Measurements from ENCODE around the gene PTGFRN. TPM values are rescaled to one million over a fixed set of nuclear protein-coding genes. Genes with fewer than 3 reads are reported as not detected.
A peak's percentile ranks its signal among the peaks of the same experiment; 100 is the strongest.

The PTGFRN gene
- total and polyA plus RNA-seq, 2 experiments from 2014 or later = 16.6 to 31.0 TPM

DNA sequence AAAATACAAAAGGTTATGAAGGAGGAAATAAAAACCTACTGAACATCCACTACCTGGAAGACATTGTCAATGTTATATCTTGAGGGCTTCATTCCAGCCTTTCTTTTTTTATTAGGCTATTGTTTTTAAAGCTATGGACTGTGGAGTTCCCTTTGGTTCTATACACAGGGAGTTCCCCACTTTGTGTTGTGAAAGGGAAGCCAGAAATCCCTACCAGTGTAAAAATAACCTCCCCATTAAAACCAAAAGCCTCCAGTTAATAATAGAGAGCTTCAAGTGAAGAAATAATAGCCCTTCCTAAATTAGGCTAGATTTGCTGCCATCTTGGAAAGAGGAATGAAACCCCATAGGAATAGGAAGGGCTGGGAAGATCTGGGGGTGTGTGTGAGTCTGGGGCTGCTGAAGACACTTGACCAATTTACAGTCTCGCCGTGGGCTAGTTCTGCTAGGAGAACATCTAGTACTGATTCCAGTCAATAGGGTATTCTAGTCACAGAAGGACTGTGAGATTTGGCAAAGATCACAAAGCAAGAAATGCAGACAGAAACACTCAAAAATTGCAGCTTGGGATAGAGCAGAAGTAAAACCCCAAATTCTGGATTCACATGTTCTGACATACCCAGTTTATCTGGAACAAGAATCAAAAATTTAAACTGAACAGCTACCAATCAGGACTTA lies 32.4 kb upstream of the PTGFRN start:
- peak overlapping the region; percentile 74 for H3K4me2 ChIP-seq
- H2AFZ ChIP-seq = no peak overlapping the region
- no peaks in the 10 kb centered on the region for H3K36me3 ChIP-seq (replicated peaks; ENCODE audit: insufficient read depth, low read depth)
- H3K4me3 ChIP-seq = no peak overlapping the region
- no peaks in the 10 kb centered on the region for H4K20me1 ChIP-seq (ENCODE audit: insufficient read depth, poor library complexity, severe bottlenecking)
- peak overlapping the region; percentile 39 for H3K27ac ChIP-seq
- TF ChIP-seq EZH2 (IDR thresholded peaks at IDR 0.05; ENCODE audit: borderline replicate concordance) (no peak), EZH2phosphoT487 (IDR thresholded peaks at IDR 0.05; ENCODE audit: low read depth, severe bottlenecking, unreplicated experiment) (no peak)
- TF ChIP-seq, protein P1, sequence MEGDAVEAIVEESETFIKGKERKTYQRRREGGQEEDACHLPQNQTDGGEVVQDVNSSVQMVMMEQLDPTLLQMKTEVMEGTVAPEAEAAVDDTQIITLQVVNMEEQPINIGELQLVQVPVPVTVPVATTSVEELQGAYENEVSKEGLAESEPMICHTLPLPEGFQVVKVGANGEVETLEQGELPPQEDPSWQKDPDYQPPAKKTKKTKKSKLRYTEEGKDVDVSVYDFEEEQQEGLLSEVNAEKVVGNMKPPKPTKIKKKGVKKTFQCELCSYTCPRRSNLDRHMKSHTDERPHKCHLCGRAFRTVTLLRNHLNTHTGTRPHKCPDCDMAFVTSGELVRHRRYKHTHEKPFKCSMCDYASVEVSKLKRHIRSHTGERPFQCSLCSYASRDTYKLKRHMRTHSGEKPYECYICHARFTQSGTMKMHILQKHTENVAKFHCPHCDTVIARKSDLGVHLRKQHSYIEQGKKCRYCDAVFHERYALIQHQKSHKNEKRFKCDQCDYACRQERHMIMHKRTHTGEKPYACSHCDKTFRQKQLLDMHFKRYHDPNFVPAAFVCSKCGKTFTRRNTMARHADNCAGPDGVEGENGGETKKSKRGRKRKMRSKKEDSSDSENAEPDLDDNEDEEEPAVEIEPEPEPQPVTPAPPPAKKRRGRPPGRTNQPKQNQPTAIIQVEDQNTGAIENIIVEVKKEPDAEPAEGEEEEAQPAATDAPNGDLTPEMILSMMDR (IDR thresholded peaks at IDR 0.05; ENCODE audit: poor library complexity) = no peak
- 75% methylated on average over 2 of the region's 2 CpGs for WGBS (ENCODE audit: low lambda C conversion rate, missing lambda C conversion rate)
- no peak for DNase-seq (ENCODE audit: low spot score)
- no peaks in the 10 kb centered on the region for H3K9me3 ChIP-seq (ENCODE audit: low read depth)
- H3K79me2 ChIP-seq = no peaks in the 10 kb centered on the region
- H3K4me1 ChIP-seq (ENCODE audit: insufficient read depth) = peaks cover 15% of the 10 kb centered on the region
- H3K9me2 ChIP-seq (replicated peaks; ENCODE audit: insufficient read depth) = no peaks in the 10 kb centered on the region
- H3K27me3 ChIP-seq = no peaks in the 10 kb centered on the region

DNA sequence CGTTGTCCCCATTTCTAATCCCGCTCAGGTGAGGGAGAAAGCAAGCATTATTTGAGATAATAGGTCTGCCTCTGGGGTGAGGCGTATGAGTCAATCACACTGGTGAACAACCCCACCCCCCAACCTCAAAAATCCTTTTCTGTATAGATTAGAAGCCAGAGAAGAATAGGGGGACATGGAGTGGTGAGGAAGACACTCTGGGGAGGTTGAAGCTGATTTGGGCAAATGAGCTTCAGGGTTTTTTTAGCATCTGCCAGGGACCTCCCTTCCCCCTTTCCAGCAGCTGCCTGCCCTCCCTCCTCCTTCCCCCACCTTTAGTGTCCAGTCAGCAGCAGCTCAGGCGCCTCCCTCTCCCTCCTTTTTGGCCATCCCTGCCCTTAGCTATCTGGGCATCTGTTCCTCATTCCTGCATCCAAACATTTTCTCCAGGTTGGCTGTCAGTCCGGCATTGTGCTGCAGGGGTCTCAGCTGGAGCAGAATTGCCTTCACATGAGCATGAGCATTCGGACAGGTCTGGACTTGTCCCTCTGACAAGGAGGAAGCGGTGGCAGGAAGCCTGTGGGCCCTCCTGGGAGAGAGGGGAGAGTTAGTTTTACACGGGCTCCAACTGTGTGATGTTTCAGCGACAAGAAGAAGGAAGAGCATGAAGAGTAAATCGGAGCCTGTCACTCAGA lies 30.8 kb upstream of the PTGFRN start:
- no peaks in the 10 kb centered on the region for H4K20me1 ChIP-seq (ENCODE audit: insufficient read depth, poor library complexity, severe bottlenecking)
- peak overlapping the region; percentile 82 for H3K27ac ChIP-seq
- peaks cover 15% of the 10 kb centered on the region for H3K4me1 ChIP-seq (ENCODE audit: insufficient read depth)
- no peaks in the 10 kb centered on the region for H3K9me2 ChIP-seq (replicated peaks; ENCODE audit: insufficient read depth)
- TF ChIP-seq, protein P1 (IDR thresholded peaks at IDR 0.05; ENCODE audit: poor library complexity) = peak; percentile 12
- TF ChIP-seq EZH2phosphoT487 (IDR thresholded peaks at IDR 0.05; ENCODE audit: low read depth, severe bottlenecking, unreplicated experiment) (no peak), EZH2 (IDR thresholded peaks at IDR 0.05; ENCODE audit: borderline replicate concordance) (no peak)
- peak overlapping the region; percentile 2 for H2AFZ ChIP-seq
- H3K27me3 ChIP-seq = no peaks in the 10 kb centered on the region
- DNase-seq (ENCODE audit: low spot score) = peak; percentile 42
- no peaks in the 10 kb centered on the region for H3K79me2 ChIP-seq
- H3K9me3 ChIP-seq (ENCODE audit: low read depth) = no peaks in the 10 kb centered on the region
- 24% methylated on average over 9 of the region's 10 CpGs for WGBS (ENCODE audit: low lambda C conversion rate, missing lambda C conversion rate)
- peak overlapping the region; percentile 74 for H3K4me2 ChIP-seq
- no peaks in the 10 kb centered on the region for H3K36me3 ChIP-seq (replicated peaks; ENCODE audit: insufficient read depth, low read depth)
- H3K4me3 ChIP-seq = no peak overlapping the region

DNA sequence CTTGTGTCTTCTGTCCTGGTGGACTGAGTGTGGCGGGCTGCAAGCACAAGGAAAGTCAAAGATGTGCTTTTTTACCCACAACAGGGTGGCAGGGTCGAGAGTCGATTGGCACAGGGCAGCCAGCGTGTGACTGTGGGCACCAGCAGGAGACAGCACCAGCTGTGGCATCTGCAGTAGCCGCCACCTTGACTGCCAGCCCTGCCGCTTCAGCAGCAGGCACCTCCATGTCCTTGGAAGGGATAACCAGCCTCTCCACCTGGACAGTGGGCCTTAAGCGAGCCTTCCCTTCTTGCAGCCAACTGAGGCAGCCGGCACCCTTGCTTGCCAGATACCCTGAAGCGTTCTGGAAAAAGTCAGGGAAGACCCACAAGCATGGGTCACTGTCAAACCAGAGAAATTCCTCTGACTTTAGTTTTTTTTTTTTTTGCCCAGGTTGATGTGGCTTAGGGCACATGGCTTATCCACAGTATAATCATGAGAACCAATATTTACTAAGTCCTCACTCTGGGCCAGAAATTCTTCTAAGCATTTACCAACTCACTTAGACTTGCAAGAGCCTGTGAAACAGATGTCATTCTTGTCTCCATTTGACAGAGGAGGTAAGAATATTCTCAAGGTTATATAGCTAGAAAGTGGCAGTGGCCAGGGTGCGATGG lies 30.1 kb upstream of the PTGFRN start:
- DNase-seq (ENCODE audit: low spot score) = no peak
- no peak for TF ChIP-seq EZH2phosphoT487 (IDR thresholded peaks at IDR 0.05; ENCODE audit: low read depth, severe bottlenecking, unreplicated experiment)
- TF ChIP-seq EZH2 (IDR thresholded peaks at IDR 0.05; ENCODE audit: borderline replicate concordance) = no peak
- TF ChIP-seq, protein P1 (IDR thresholded peaks at IDR 0.05; ENCODE audit: poor library complexity) = no peak
- Histone ChIP-seq H3K9me2 (replicated peaks; ENCODE audit: insufficient read depth) (no peaks in the 10 kb centered on the region), H2AFZ (no peak overlapping the region), H3K4me3 (no peak overlapping the region), H3K27ac (peak overlapping the region; percentile 82), H3K4me2 (peak overlapping the region; percentile 74), H3K9me3 (ENCODE audit: low read depth) (no peaks in the 10 kb centered on the region), H3K36me3 (replicated peaks; ENCODE audit: insufficient read depth, low read depth) (no peaks in the 10 kb centered on the region), H3K27me3 (no peaks in the 10 kb centered on the region), H4K20me1 (ENCODE audit: insufficient read depth, poor library complexity, severe bottlenecking) (no peaks in the 10 kb centered on the region), H3K4me1 (ENCODE audit: insufficient read depth) (peaks cover 15% of the 10 kb centered on the region), H3K79me2 (no peaks in the 10 kb centered on the region)
- 87% methylated on average over 10 of the region's 10 CpGs for WGBS (ENCODE audit: low lambda C conversion rate, missing lambda C conversion rate)

Data from hepatocyte (in vitro differentiated cells).